Fibroblast of villous mesenchyme (primary cell): ENCODE measurements around the gene CD2AP. TPM values are rescaled to one million over a fixed set of nuclear protein-coding genes. Genes with fewer than 3 reads are reported as not detected.
"Not testable (repeated sequence)": the region's sequence is repeated elsewhere in the genome, so short reads cannot be mapped to it uniquely, and the experiment has no call there.

Source experiments
- DNase-seq: peaks from one replicate; pipeline ENCODE4 v3.0.0-alpha.2; 2010; ENCODE audit warnings: low read depth
- H3K4me3 ChIP-seq: 2 replicates; pipeline ENCODE4 v1.5.1; 2011; ENCODE audit warnings: low read depth, mild to moderate bottlenecking, low read length
- total RNA-seq: library from RNA; depleted of rRNA; stranded (reverse); fragments of >200 nt; gene quantifications from 2 replicates; pipeline ENCODE4 v1.2.3, GENCODE V29; 2012
- TF ChIP-seq, protein P1 (sequence below): IDR thresholded peaks from 2 replicates; pipeline ENCODE4 v1.5.1; 2012; ENCODE audit warnings: low read depth, mild to moderate bottlenecking, low read length; ENCODE audit not compliant: insufficient read depth

CD2AP gene
- total RNA-seq, 1 donor: 41.0 TPM

GRCh38 chr6:47631269-47631772, 153.7 kb downstream of the CD2AP start:
- TF ChIP-seq, protein P1, sequence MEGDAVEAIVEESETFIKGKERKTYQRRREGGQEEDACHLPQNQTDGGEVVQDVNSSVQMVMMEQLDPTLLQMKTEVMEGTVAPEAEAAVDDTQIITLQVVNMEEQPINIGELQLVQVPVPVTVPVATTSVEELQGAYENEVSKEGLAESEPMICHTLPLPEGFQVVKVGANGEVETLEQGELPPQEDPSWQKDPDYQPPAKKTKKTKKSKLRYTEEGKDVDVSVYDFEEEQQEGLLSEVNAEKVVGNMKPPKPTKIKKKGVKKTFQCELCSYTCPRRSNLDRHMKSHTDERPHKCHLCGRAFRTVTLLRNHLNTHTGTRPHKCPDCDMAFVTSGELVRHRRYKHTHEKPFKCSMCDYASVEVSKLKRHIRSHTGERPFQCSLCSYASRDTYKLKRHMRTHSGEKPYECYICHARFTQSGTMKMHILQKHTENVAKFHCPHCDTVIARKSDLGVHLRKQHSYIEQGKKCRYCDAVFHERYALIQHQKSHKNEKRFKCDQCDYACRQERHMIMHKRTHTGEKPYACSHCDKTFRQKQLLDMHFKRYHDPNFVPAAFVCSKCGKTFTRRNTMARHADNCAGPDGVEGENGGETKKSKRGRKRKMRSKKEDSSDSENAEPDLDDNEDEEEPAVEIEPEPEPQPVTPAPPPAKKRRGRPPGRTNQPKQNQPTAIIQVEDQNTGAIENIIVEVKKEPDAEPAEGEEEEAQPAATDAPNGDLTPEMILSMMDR: peak; percentile 59
- H3K4me3 ChIP-seq: no peak overlapping the region
- DNase-seq: peak; percentile 53

GRCh38 chr6:47631797-47632196, 154.2 kb downstream of the CD2AP start:
- TF ChIP-seq, protein P1: no peak
- DNase-seq: no peak
- no peak overlapping the region for H3K4me3 ChIP-seq

DNA sequence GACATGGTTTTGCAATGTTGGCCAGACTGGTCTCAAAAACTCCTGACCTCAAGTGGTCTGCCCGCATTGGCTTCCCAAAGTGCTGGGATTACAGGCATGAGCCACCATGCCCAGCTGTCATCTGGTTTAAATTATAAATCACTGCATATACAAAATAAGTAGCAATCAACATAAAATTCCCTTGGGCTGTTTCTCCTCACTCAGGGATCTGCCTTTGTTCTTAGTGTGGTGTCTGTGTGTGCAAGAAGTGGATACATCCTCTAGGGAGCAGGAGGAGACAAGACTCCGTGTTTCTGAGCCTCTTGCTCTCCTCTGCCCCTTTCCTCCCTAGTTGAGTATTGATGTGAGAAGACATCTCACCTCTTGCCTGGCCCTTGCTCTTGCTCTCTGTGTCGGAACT, 155.6 kb downstream of the CD2AP start:
- TF ChIP-seq, protein P1: no peak
- no peak overlapping the region for H3K4me3 ChIP-seq
- no peak for DNase-seq

DNA sequence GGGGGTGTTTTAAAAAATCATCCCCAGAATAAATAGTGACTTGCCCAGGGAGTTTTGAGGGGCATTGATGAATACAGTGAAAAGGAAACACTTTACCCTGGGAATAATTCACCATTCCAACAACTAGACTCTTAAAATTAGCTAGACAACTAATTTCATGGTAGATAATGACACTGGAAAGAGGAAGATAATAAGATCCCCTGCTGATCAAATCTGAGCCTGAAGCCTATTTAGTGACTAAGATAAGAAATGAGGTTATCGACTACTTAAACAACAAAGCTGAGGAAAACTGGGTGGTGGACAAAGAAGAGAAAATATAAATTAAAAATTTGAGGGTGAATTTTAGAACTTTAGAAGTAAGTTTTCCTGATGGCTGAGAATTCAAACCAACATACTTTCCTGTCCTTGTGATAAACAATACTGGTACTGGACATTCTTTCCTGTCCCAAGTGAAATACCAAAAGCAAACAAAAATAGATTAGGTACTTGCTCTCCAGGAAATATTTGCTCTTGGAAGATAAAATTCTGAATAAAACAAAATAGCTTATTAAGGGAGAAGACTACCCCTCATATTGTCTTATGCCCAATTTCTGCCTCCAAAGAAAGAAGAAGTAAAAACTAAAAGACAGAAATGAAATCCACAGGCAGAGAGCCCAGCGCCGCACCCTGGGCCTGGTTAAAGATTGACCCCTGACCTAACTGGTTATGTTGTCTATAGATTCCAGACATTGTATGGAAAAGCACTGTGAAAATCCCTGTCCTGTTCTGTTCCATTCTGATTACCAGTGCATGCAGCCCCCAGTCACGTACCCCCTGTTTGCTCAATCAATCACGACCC, 156.8 kb downstream of the CD2AP start:
- H3K4me3 ChIP-seq: no peak overlapping the region
- no peak for DNase-seq
- TF ChIP-seq, protein P1: no peak

DNA sequence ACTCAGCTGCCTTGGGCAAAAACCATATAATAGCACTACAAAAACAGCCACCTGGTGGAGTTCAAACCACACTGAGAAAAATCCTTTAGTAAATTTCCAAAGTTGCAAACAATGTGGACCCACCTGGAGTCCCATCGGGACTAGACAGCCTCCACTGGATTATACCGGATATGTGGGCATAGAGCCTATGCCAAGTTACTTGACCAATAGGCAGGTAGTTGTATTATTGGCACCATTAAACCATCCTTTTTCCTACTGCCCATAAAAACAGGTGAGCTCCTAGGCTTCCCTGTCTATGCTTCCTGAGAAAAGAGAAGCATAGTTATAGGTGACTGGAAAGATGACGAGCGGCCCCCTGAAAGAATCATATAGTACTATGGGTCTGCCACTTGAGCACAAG, 169.1 kb downstream of the CD2AP start:
- H3K4me3 ChIP-seq: no peak overlapping the region
- DNase-seq: no peak
- TF ChIP-seq, protein P1: no peak

- DNase-seq: no peak
- TF ChIP-seq, protein P1: no peak
- H3K4me3 ChIP-seq: no peak overlapping the region
Measured at GRCh38 chr6:47647188-47647587, 169.6 kb downstream of the CD2AP start.

GRCh38 chr6:47647626-47648025, 170.0 kb downstream of the CD2AP start:
- DNase-seq, H3K4me3 ChIP-seq: not testable (repeated sequence)
